SKM-1 treated with dmso at 0.1 percent for 144 hours (cell line): Measurements from ENCODE around the gene ITGB2.
"Not testable (repeated sequence)": the region's sequence is repeated elsewhere in the genome, so short reads cannot be mapped to it uniquely, and the experiment has no call there.

Experiments
- DNase-seq: peaks from one replicate; lab custom pipeline; 2025; ENCODE audit not compliant: unreplicated experiment; lab: John Stamatoyannopoulos, UW

The ITGB2 gene

GRCh38 chr21:44942566-44942965 lies 21.9 kb upstream of the ITGB2 start:
- DNase-seq = no peak

- no peak for DNase-seq
These were observed 20.9 kb upstream of the ITGB2 start for GRCh38 chr21:44941567-44941966.

DNA sequence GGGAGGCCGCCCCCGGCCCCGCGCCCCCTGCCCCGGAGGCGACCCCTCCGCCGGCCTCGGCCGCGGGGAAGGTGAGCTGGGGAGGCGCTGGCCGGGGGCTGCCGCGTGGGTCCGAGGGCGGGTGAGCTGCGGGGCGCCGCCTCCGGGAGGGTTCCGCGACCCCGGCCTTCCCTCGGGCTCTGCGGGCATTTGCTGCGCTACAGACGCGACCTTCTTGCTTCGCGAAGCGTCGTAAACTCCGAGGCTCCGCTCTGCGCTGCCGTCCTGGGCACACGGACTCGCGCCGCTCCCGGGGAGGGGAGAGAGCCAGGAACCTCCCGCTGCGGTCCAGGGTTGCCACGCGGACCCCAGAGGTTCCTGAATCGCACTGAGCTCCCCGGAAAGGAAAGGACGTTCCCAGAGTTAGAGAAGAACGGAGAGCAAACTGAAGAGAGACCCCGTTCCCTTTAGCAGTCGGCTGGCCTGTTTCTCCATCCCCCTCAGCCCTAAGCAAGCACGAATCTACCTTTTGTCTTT lies 19.5 kb upstream of the ITGB2 start:
- DNase-seq = no peak

DNA sequence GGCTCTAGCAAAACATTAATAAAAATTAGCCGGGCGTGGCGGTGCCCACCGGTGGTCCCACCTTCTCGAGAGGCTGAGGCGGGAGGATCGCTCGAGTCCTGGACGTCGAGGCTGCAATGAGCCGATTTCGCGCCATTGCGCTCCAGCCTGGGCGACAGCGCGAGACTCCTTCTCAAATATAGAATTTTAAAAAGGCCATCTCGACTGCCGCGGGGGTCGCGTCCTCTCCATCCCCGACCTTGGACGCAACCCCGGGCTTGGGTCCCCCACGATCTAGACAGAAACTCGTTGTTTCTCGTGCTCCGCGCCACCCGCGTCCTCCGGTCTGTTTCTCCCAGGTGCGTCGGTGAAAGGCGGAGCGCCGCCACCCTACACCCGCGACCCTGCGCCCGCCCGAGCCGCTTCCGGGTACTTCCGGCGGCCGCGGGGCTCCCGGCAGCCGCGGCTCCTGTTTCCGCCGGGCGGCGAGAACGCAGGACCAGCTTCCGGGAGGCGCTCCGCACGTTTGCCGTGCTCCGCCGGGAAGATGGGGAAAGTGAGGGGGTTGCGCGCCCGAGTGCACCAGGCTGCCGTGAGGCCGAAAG lies 18.9 kb upstream of the ITGB2 start, which contains the start of gene SLX9:
SLX9 (plus strand) TSS at position 498 of the 584 bp plus-strand sequence; CDS start at position 527, 29 bp downstream.
- DNase-seq = peak; percentile 70

DNA sequence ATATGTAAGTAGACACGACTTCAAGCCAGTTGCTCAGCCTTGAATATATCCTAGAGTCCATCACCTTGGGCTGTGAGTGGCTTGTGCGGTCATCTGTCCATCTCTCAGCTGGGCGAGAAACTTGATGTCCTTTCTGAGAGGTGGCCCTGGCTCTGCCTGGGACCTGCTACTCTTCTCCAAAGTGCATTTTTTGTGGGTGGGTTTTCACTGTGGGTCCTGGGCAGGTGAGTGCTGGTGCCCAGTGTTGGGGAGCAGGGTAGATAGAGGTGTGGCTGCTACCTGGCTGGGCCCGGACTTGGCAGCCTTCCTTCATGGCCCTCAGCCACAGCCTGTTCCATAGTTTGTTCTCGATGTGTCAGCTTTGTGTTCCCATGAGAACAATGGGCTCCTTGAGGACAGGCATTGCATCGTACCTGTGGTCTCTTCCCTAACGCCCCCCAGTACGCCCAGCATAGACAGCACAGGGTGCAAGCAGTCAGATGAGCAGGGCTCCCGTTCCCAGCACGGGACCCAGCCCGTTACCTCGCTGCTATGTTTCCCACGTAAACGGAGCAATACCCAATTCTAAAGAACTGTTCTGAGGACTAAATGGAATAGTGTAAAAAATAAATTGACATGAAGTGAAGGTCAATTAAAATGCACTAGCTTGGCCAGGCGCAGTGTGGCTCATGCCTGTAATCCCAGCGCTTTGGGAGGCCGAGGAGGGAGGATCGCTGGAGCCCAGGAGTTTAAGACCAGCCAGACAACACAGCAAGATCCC lies 18.3 kb upstream of the ITGB2 start:
- no peak for DNase-seq

DNA sequence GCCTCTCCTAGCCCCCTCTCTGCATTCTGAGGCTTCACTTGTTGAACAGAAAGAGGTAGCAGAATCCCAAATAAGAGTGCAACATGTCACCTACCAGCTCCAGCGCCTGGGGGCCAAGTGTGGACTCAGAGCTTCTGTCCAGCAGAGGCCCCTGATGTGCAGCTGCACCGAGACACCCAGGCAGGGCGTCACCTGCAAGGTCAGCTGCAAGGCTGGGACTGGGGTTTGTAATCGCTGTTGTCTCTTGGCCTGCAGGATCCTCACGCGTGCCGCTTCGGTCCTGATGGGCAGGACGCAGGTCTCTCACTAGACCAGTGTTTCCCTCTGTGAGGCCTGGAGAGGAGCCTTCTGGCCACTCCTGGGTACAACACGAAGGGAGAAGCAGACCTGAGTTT lies 14.8 kb upstream of the ITGB2 start:
- no peak for DNase-seq

DNA sequence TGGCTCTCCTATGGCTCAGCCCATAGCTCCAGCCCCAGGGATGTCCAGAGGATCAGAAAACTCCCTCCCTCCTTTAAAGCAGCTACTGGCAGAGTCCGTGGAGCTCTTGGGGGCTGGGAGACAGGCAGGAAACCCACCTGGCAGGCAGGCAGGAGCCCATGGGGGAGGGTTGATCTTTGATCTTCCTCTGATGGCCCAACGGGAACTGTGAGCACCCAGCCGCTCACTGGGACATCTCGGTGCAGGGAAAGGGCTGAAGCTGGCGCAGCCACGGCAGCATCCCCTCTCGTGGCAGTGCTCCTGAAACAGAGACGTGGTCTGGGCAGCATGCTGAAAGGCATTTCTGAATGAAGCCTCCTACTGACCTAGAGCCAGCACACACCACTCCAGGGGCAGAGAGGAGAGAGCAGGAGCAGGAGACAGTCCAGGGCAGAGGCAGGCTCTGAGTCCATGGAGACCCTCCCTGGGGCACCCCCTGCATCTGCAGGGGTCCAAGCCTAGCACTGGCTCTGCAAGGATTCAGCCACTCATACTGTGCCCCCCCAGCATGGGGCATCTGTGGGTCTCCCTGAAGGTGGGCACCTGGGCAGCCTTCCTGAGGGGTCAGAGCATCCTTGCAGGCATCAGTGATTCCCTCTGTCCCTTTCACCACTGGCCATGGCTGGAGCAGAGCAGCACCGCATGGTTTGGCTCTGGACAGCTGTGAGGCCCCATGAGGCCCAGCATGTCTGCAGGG lies 14.3 kb upstream of the ITGB2 start:
- no peak for DNase-seq

- no peak for DNase-seq
These were observed 13.6 kb upstream of the ITGB2 start for GRCh38 chr21:44934276-44934675.

DNA sequence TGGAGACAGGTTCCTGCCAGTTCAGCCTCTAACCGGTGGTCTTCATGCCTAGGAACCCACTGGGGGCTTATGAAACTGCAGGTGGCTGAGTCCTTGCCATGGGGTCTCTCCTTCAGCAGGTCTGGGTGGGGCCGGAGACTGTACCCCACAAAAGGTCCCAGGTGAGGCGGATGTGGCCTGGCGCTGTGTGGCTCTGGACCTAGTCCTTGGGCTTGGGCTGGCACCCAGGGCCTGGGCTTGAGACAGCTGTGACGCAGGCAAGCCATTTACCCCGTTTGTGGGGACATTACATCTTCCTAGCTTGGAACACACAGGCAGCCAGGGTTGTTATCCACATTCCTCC lies 13.2 kb upstream of the ITGB2 start:
- no peak for DNase-seq

- no peak for DNase-seq
These were observed 12.7 kb upstream of the ITGB2 start for GRCh38 chr21:44933199-44933917.

GRCh38 chr21:44932408-44933181 lies 11.9 kb upstream of the ITGB2 start:
- no peak for DNase-seq

DNA sequence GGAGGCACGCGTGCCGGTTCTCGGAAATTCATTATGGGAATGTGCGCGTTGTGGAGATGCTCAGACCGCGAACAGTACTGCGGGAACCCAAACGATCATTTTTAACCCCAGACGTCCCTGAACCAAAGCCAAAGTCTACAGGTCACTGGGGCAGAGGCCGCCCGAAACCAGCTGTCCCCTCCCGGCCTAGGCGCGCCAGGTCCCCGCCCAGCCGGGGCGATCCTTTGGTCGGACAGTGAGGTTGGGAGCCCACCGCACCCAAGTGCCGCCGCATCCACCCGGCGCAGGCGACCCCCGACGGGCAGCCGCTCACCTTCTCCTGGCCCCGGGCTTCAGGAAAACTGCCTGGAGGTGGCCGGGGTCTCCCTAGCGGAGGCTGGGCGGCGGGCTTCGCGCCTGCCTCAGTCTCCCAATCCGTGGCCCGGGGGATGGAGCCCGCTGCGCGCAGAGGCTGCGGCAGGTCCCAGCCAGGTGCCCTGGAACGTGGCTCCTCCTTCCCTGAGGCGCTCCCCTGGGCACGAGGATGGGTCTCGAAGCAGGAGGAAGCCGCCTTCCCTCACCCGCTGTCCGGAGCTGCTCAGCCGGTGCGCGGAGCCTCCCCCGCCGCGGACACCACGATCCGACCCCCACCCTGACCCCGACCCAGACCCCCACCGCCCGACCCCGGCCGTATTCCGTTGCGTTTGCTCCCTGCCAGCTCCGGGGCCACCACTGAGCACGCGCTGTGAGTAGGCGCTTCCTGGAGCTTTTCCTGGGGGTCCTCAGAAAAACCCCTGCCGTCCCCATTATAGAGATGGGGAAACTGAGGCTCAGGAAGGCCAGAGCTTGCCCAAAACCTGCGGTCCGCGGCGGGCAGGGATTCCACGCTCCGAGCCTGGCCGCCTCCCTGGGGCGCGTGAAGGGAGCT lies 11.1 kb upstream of the ITGB2 start:
- DNase-seq = no peak

GRCh38 chr21:44931137-44931500 lies 10.4 kb upstream of the ITGB2 start:
- DNase-seq = peak; percentile 76

GRCh38 chr21:44930543-44930981 lies 9.9 kb upstream of the ITGB2 start:
- DNase-seq = no peak

DNA sequence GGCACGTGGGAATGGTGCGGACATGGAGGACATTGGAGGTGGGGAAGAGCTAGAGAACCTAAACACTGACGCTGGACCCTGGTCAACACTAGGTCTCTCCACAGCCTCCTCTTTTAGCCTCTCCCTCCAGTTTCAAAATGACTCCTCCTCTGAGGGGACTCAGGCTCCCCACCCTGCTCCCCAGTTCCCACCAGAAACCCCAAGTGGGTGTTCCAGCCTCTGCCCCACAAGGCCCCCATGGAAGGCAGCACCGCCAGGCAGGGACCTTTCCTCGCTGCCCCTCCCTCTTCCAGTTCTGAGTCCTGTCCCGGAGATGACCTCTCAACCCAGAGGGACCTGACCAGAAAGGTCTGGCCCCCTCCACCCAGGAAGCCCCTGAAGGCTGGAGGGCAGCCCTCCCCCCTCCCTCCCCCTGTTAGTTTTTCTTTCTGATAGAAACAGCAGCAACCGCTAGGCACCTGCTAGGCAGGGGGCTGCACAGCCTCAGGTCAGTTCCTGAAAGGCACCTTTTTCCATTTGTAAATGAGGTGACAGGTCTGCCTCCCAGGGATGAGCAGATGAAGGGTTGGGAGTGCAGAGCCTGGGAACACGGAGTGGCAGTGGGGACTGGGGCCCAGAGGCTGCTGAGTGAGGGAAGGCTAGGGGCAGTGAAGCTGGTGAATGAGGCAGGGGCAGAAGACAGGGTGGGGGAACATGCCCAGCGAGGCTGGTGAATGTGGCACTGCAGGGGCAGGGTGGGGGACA lies 9.3 kb upstream of the ITGB2 start:
- DNase-seq = no peak

DNA sequence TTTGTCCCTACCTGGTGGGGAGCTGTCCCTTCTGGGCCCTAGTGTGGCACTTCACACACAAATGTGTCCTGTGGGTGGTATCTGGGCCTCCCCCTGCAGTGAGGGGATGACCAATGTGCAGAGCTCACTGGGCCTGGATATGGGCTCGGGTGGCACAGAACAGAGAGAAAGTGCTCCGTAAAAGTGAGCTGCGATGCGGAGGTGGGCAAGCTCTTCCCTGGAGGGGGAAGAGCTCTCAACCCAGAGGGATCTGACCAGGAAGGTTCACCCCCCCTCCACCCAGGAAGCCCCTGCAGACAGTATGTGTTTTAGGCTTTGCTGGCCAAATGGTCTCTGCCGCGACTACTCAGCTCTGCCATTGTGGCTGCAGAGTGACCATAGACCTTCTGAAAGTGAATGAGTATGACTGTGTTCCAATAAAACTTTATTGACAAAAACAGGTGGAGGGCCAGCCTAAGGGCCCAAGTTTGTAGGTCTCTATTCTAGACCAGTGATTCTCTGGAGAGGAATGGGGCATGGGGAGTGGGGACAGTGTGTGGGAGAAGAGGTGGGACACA lies 8.6 kb upstream of the ITGB2 start:
- no peak for DNase-seq

- DNase-seq = not testable (repeated sequence)
These were observed 8.0 kb upstream of the ITGB2 start for GRCh38 chr21:44928500-44929241.
